ENCODE results near the gene SYT8.
"Not testable (repeated sequence)": the region's sequence is repeated elsewhere in the genome, so short reads cannot be mapped to it uniquely, and the experiment has no call there.

The SYT8 gene

DNA sequence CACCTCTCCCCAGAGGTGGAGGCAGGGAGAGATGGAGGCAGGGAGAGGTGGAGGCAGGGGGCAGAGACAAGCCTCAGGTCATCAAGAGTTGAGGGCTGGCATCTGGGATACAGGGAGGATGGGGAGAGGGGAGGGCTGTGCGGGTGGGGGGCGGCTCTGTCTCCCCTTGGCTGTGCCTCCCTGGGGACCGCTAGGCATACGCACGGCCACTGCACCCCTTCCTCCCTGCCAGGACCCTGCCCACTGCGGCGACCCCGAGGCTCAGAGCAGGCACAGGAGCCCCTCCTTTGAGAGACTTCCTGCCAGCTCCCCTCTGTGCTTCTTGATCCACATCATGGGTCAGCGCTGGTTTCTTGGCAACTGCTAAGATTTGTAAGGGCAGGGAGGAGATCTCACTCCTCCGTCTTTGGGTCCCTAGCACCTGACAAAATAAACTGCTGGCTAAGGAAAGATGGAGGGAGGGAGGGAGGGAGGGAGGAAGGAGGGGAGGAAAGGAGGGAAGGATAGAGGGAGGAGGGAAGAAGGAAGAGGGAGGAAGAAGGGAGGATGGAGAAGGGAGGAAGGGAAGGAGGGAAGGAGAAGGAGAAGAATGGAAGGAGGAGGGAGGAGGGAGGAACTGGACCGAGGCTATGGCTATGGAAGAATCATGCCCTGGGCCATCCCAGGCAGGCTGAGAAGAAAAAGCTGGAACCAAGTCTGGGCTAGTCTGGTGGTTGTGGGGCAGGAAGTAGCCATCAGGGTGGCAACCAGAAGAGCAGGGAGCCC is 38.4 kb downstream of the SYT8 start:
- no peak for DNase-seq (ENCODE audit: low read depth in 2 of 2)

DNA sequence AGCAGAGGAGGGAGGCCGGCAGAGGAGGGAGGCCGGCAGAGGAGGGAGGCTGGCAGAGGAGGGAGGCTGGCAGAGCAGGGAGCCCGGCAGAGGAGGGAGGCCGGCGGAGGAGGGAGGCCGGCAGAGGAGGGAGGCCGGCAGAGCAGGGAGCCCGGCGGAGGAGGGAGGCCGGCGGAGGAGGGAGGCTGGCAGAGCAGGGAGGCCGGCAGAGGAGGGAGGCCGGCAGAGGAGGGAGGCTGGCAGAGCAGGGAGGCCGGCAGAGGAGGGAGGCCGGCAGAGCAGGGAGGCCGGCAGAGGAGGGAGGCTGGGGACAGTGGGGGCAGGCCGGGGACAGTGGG is 39.0 kb downstream of the SYT8 start:
- DNase-seq (ENCODE audit: low read depth in 2 of 2) = not testable (repeated sequence)

DNA sequence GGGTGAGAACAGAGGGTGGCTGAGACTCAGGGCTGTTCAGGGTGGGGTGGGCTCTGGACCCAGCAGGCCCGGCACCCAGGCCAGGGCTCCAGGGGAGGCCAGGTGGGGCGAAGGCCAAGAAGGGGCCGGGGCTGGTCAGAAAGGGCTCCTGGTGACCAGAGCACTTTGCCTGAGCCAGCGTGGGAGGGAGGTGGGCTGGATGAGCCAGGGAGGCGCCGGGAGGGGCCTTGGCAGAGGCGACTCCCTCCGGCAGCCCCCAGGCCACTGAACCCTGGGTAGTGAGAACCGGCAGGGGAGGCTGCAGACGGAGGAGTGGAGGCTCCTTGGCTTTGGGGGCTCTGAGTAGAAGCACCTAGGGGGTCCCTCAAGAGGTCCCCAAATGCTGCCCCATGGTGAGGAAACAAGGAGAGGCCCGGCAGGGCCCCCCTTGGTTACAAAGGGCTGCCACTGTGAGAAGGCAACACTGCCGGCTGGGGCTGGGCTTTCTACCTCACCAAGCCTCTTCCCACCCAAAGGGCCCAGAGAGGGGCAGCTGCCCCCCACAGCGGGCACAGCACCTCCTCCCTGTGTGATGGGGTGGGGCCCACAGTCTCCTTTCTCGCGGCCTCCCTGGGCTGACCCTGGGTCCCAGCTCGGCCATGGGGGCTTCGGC is 39.8 kb downstream of the SYT8 start:
- not testable (repeated sequence) for DNase-seq (ENCODE audit: low read depth in 2 of 2)

DNA sequence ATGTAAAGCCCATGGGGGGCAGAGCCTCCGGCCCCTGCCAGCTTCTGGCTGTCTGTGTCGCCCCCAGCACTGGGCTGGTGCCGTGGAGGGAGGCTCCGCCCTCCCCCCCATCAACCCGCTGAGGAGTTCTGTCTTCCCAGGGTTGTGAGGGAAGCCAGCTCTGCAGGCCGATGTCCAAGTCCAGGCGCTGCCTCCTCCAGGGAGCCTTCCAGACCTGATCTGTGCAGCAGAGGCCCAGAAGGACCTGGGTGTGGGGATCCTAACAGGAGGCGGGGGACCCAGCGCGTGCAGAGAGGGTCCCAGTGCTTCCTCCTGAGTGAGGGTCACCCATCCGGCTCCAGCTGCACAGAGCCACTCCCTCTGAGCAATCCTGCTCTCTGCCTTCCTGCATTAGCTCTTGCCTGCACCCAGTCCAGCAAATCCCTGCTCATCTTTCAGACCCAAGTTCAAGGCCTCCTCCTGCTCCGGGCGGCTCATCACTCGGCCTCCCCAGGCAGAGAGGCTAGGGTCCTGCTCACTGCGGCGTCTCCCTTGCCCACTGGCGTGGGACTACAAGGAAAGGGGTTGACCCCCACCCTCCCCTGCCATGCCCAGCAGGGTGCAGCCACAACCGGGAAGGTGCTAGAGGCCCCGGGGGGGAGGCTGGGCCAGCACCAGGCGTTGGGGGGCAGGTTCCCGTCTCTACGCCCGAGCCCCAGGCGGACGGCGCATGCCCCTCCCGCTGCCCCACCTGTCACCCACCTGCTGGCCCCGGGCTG is 40.5 kb downstream of the SYT8 start:
- DNase-seq (ENCODE audit: low read depth in 2 of 2) = no peak

DNA sequence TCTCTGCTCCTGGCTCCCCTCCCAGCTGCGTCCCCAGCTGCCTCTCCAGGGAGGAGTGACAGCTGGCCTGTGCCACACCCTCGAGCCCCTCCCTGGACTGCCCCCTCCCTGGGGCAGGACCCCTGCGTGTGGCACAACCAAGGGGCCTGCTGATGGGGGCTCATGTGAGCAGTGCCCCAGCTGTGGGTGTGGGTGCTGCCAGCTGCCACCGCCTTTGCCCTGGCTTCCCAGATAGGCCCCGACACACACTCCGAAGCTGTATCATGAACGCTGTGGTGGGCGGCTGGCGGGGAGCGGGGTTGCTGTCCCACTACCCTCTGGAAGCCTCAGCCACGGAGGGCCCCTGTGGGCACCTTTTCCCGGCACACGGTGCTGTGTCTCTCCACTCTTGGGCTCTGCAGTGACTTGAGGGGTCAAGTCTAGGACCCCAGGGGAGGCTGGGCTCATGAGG is 41.1 kb downstream of the SYT8 start:
- not testable (repeated sequence) for DNase-seq (ENCODE audit: low read depth in 2 of 2)

DNA sequence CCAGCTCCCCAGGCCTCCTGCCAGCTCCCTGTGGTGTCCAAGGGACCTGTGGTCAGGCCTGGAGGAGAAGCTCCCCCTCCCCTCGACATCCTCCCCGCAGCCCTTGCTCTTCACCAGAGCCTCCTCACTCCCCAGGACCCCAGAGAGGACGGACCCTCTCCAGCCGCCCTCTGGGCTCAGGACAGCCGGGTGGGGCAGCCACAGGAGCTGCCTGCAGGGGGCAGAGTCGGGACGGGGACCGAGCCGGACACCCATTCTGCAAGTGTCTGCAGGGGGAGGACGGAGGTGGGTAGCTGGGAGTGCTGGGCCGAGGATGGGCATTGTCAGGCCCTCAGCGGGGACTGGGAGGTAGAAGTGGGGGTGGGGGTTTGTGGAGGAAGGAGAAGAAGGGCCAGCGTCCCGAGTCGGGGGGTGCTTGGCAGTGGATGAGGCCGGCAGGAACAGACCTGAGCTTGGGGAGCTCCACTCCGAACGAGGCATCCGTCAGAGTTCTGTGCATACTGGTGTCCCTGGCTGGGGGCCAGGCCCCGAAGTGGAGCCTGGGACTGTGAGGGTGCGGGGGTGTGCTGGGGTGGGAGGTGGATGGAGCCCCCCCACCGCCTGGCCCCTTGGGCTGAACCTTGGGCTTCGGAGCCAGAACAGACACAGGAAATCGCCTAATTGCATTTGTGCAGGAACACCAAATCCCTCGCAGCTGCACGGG is 41.7 kb downstream of the SYT8 start:
- no peak for DNase-seq (ENCODE audit: low read depth in 2 of 2)

DNA sequence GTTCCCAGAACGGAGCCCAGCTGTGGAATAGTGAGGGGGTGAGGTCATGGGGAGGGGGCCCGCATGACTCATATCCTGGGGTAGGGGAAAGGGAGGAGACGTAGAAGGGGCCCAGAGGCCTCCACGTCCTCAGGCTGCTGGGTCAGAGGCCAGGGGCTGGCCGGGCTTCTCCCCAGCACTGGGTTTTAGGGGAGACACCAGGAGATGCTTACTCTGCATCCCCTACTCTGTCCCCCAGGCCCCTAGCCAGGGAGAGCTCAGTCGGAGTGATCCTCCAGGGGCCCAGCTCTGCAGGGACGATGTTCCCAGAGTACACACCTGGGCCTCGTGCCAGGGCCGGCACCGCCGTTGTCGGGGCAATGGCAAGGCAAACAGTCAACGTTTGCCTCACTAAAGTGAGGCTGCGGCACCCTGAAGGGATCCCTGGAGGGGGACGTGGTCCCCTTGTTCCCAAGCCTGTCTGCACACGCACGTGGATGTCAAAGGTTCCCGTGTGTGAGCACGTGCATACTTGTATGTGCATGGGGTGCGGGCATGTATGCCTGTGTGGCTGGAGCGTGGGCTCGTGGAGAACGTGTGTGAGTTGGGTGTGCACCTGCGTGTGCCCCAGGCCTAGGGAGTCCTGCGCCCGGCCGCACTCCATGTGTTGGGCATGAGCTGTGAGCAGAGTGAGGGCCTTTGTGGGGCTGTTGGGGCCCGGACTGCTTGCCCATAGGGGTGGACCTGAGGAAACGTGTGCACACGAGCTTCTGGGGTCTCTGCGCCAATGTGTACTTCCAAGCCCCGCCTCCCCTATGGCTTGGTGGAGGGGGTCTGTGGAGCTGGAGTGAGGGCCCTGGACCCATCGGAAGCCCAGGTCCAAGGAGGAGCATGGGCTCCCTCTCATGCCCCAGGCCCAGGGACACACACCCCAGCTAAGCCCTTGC is 42.7 kb downstream of the SYT8 start:
- DNase-seq (ENCODE audit: low read depth in 2 of 2) = no peak

DNA sequence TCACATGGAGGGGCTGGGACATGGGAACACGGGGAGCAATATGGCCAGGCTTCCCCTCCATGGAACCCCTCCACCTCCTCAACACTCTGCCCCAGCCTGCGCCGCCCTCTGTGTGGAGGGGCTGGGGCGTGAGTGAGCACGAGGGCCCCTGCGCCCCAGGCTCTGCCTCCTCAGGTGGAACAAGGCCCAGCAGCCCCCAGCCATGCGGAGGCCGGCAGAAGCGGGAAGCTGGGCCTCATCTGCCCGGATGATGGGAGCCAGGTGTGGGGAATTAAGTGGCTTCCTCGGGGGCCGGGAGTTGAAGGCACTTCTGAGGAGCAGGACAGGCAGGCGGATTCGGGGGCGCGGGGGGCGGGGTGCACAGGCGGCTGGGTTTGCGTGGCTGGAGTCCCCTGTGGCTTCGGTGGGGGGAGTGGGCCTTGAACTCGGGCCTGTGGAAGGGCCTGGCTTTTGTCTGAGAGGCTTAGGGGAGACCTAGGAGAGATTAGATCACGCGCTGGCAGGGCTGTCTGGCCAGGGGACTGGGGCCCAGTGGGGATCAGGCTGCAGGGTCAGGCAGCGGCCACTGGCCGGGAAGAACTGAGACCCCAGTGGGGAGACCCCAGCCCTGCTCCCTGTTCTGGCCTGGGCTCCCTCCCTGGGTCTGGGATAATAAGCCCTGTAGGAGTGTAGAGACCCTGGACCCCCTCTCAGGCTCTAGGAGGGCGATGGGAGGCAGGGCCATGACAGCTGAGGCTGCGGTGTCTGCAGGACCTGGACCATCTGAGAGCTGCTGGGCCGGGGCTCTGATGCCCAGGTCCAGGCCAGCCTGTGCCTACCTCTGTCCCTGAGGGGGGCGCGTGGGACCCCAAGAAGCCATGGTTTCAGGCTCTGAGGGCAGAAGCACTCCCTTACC is 43.6 kb downstream of the SYT8 start:
- no peak for DNase-seq (ENCODE audit: low read depth in 2 of 2)

DNA sequence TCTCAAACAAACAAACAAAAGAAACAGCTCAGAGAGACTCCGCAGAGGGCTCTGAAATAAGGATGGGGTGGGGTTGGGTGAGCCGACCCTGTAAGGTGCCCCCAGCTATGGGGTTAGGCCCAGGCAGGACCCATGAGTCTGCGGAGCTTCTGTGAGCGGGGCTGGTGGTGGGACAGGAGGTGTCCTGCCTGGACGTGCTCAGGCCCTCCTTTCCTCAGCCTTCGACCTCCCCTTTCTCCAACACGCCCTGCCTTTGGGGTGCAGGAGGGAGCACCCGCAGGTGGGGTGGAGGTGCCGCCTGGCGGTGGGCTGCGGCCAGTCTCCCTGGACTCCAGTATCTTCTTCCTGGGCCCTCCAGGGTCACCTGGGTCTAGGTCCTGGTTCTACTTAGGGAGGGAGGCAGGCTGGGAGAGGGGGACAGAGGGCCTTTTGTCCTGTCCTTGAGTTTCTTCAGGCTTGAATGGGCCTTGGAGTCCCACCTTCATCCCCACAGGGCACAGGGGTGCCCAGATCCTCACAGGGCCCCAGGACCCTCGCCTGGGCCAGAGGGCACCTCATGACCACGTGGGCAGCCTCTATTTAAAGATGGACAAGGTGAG is 44.7 kb downstream of the SYT8 start:
- no peak for DNase-seq (ENCODE audit: low read depth in 2 of 2)

DNA sequence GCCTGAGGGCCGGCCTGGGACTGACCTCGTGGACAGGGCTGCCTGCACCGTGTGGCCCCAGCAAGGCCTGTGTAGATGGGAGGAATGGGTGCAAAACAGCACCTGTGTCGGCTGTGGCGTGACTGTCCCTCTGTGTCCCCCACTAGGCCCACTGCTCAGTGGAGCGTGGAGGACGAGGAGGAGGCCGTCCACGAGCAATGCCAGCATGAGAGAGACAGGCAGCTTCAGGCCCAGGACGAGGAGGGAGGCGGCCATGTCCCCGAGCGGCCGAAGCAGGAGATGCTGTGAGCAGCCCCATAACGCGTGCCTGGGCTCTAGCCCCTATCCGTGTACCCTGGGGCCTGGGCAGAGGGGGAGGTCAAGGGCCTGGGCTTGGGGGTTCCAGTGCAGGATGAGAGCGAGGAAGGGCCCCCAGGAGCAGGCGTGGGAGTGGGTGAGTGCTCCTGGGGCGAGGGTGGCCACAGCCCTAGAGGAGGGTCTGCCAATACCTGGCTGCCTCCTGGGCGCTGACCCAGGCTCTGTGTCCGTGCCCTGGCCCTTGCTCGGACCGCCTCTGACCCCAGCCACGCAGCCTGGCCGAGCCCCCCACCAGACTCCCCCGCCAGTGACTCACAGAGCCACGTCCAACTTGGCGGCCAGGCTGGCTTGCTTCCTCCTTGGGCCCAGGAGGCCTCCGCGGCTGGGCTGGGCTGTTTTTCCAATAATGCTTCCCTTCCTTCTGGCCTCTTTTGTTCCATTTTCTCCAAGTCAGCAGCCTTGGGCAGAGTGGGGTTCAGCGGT is 45.3 kb downstream of the SYT8 start:
- DNase-seq (ENCODE audit: low read depth in 2 of 2) = no peak

DNA sequence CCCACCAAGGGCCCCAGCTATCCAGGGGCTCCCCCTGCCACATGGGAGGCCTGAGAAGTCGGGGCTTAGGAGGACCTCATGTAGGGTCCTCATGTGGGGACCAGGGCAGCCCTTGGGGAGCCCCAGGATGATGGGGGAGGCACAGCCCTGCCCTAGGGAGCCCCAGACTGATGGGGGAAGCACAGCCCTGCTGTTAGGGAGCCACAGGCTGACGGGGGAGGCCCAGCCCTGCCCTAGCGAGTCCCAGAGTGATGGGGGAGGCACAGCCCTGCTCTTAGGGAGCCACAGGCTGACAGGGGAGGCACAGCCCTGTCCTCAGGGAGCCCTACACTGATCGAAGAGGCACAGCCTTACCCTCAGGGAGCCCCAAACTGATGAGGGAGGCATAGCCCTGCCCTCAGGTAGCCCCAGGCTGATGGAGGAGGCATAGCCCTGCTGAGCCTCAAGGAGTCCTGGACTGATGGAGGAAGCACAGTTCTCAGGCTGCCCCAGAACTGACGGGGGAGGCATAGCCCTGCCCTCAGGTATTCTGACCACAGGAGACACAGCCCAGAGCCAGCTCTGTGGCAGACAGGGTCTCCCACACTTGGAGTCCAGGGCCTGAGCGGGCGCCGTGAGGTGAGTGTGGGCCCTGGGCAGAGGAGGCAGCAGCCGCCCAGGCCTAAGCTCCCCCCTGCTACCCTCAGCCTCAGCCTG is 46.1 kb downstream of the SYT8 start:
- DNase-seq (ENCODE audit: low read depth in 2 of 2) = no peak

DNA sequence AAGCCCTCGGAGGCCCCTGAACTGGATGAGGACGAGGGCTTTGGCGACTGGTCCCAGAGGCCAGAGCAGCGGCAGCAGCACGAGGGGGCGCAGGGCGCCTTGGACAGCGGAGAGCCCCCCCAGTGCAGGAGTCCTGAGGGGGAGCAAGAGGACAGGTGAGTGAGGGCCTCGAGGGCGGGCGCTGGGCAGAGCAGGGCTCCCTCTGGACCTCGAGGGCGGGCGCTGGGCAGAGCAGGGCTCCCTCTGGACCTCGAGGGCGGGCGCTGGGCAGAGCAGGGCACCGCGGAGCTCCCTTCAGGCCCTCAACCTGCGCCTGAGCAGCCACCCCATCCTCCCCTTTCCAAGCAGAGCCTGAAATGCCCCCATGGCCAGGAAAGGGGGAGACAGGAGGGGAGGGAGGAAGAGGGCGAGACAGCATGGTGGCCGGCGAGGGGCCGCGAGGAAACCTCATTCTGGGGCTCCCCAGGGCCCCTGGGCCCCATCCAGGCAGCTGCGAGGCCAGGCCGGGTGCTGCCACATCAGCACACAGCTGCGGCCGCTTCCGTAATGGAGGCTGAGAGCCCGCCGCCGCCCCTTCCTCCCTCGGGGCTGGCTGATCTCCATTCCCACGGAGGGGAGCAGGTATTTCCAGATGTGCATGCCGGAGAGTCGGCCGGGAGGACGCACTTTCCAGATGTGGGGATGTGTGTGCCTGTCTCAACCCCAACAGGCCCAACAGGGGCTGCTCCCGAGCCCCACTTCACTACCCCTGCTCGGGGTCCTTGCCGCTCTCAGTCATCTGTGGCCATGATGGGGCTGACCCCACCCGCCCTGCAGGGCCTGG is 46.9 kb downstream of the SYT8 start:
- DNase-seq (ENCODE audit: low read depth in 2 of 2) = no peak

DNA sequence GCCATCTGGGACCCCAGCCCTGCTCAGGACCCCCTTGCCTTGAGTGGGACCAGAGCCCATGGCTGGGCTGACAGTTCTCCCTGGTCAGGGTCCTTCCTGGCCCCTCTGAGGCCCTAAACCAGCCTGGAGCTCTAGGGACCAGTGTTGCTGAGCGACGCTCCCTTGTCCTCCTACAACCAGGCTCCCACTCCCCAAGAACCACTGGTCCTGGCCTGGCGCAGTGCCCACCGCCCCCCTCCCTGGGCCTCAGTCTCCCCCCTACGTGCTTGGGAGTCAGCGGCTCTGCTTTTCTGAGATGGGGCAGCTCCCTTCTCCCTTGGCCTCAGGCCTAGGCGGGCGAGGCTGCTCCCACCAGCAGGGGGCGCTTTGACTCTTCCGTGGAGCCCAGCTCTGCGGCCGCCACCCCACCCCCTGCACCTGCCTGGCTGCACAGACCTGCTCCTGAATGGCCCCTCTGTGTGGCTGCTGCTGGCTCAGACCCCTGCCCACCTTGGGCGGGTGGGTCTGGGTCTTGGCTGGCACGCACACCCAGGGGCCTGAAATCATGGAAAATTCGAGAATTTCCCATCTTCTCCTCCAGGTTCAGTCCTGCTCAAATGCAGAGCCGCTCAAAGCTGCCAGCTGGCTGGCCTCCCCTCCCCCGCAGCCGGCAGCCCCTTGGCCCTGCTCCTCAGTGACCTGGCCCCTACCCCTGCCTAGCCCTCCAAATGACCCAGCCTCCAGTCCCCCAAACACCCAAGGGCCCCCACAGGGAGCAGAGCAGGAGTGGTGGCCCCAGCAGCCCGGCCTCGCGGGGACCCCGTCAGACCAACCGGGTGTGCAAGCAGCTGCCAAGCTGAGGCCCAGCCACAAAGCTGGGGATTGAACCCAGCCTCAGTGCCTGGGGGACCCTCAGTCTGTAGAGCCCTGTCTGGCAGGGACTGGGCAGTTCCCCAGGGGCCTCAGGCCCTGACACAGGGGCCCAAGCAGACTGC is 47.8 kb downstream of the SYT8 start:
- DNase-seq (ENCODE audit: low read depth in 2 of 2) = peak; percentile 81 to 85

DNA sequence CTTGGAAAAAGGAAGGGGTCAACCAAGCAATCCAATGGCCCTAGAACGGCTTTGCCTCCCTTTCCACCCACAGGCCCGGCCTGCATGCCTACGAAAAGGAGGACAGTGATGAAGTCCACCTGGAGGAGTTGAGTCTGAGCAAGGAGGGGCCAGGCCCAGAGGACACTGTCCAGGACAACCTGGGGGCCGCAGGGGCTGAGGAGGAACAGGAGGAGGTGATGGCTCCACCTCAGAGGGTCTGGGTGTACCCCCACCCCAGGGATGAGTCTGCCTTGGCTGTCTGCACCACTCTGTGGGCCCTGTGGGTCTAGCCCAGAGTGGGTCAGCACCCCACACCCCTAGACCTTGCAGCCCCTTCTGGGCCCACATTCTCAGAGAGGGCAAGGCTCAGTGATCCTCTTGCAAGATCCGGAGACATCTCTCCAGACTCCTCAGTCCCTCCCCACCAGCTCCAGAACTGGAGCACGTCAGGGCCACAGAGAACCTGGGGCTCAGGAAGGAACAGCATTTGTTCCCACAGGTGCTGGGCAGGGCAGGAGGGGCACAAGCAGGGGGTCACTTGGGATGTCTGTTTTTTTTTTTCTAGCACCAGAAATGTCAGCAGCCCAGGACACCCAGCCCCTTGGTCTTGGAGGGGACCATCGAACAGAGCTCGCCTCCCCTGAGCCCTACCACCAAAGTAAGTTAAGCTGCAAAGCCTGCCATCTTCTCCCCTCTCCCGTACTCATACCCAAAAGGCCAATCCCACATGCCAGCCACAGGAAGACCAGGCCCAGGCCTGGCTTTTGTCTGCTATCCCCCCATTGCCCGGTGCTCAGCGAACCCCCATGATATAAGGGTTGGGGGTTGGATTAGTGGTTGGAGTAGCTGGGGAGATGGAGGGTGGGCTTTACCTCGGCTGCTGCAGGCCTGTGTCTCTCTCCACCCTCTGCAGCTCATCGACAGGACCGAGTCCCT is 48.8 kb downstream of the SYT8 start:
- DNase-seq (ENCODE audit: low read depth in 2 of 2) = no peak

DNA sequence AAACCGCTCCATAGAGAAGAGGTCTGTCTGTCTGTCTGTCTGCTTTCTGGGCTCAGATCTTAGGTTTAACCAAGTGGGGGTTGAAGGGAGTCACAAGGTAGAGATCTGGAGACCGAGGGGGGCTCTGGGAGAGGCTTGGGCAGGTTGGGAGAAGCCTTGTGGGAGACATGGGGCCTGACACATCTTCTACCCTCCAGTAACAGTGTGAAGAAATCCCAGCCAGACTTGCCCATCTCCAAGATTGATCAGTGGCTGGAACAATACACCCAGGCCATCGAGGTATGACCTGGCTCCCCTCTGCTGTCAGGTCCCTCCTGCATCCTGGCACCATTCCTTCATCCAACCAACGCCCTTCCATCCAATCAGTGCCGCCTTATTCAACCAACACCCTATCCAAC is 49.5 kb downstream of the SYT8 start:
- no peak for DNase-seq (ENCODE audit: low read depth in 2 of 2)

All from stimulated activated CD4-positive, alpha-beta T cell treated with anti-CD3 and anti-CD28 coated beads, Interleukin-1b, Interleukin-23, amount 100 ng/mL, for 4 hours (primary cell).